Measurements from ENCODE around the gene TCFL5. TPM values are rescaled to one million over a fixed set of nuclear protein-coding genes. Genes with fewer than 3 reads are reported as not detected.
A peak's percentile ranks its signal among the peaks of the same experiment; 100 is the strongest.

Gene TCFL5
- total and polyA plus RNA-seq, 10 donors = 4.1 to 8.8 (median 6.3) TPM

- peaks cover 10 to 40% (median 29%) of the 10 kb centered on the region in 6 donors for H3K4me1 ChIP-seq
- WGBS, 5 donors = 78 to 93% (median 86%) methylated on average over 6 to 10 of the region's 10 CpGs
- peak; percentile 58 for DNase-seq
- peak overlapping the region in 3 of 8 donors; percentile 79 to 90 (median 90) for H3K27ac ChIP-seq
- intact Hi-C loops (cut with DNase I; ENCODE audit: low total_unique reads) = no loop called here
- peaks cover 0 to 21% (median 0%) of the 10 kb centered on the region in 7 donors for H3K27me3 ChIP-seq (replicated peaks in 1 of 7)
- no peaks in the 10 kb centered on the region for H3K9me3 ChIP-seq
- peaks cover 0 to 7% (median 0%) of the 10 kb centered on the region in 6 donors for H3K36me3 ChIP-seq
- TF ChIP-seq POLR2AphosphoS5 (IDR thresholded peaks at IDR 0.05) (no peak), CTCF (IDR thresholded peaks at IDR 0.05 in 8 of 11, conservative IDR thresholded peaks at IDR 0.05 in 3 of 11) (no peak), POLR2A (IDR thresholded peaks at IDR 0.05) (no peak)
- H3K4me3 ChIP-seq = no peak overlapping the region
Measured at GRCh38 chr20:62831361-62831788, 30.2 kb downstream of the TCFL5 start.

GRCh38 chr20:62830821-62831220, 30.8 kb downstream of the TCFL5 start:
- intact Hi-C loops (cut with DNase I; ENCODE audit: low total_unique reads) = no loop called here
- Histone ChIP-seq H3K4me3 (no peak overlapping the region), H3K9me3 (no peaks in the 10 kb centered on the region), H3K4me1 (peaks cover 10 to 38% (median 28%) of the 10 kb centered on the region in 6 donors), H3K36me3 (peaks cover 0 to 1% (median 0%) of the 10 kb centered on the region in 6 donors), H3K27me3 (replicated peaks in 1 of 7) (peaks cover 0 to 18% (median 0%) of the 10 kb centered on the region in 7 donors), H3K27ac (peak overlapping the region in 1 of 8 donors; percentile 90)
- TF ChIP-seq POLR2A (IDR thresholded peaks at IDR 0.05) (no peak), CTCF (IDR thresholded peaks at IDR 0.05 in 8 of 11, conservative IDR thresholded peaks at IDR 0.05 in 3 of 11) (no peak), POLR2AphosphoS5 (IDR thresholded peaks at IDR 0.05) (no peak)
- DNase-seq = peak; percentile 68
- WGBS, 5 donors = 53 to 91% (median 80%) methylated on average over 2 to 22 of the region's 22 CpGs

- intact Hi-C loops (cut with DNase I; ENCODE audit: low total_unique reads) = no loop called here
Measured at GRCh38 chr20:62830251-62830650, 31.4 kb downstream of the TCFL5 start.

More at GRCh38 chr20:62830251-62830650, 31.4 kb downstream of the TCFL5 start:
- Histone ChIP-seq H3K4me1 (peaks cover 10 to 44% (median 33%) of the 10 kb centered on the region in 6 donors), H3K4me3 (no peak overlapping the region), H3K9me3 (no peaks in the 10 kb centered on the region), H3K36me3 (no peaks in the 10 kb centered on the region), H3K27me3 (replicated peaks in 1 of 7) (peaks cover 0 to 22% (median 0%) of the 10 kb centered on the region in 7 donors), H3K27ac (no peak overlapping the region)
- TF ChIP-seq POLR2A (IDR thresholded peaks at IDR 0.05) (no peak), POLR2AphosphoS5 (IDR thresholded peaks at IDR 0.05) (no peak), CTCF (IDR thresholded peaks at IDR 0.05 in 8 of 11, conservative IDR thresholded peaks at IDR 0.05 in 3 of 11) (no peak)
- peak; percentile 50 for DNase-seq
- 88 to 98% (median 91%) methylated on average over 8 to 14 of the region's 14 CpGs; no CpG with 5 or more reads in 1 of the 5 donors for WGBS, 5 donors

Data from spleen (tissue), 11 donors.